ENCODE results near the gene TENM4.

GRCh38 chr11:79028225-79028624, 412.6 kb downstream of the TENM4 start:
- TF ChIP-seq EP300 (conservative IDR thresholded peaks at IDR 0.05; ENCODE audit: poor library complexity, severe bottlenecking), result no peak
- no peak for TF ChIP-seq EZH2 (IDR thresholded peaks at IDR 0.05; ENCODE audit: borderline replicate concordance, insufficient read depth, low read length, poor library complexity, severe bottlenecking)
- no peak for TF ChIP-seq CTCF (IDR thresholded peaks at IDR 0.05; ENCODE audit: poor library complexity, severe bottlenecking)
